GM19463 (cell line): ENCODE data around the gene REV1.
"Not testable (repeated sequence)": the region's sequence is repeated elsewhere in the genome, so short reads cannot be mapped to it uniquely, and the experiment has no call there.

Experiments used
- ATAC-seq: cut with Tn5 transposase; IDR thresholded peaks from one replicate; pipeline ENCODE4 v1.9.1; 2021; ENCODE audit warnings: mild to moderate bottlenecking, moderate library complexity; ENCODE audit not compliant: unreplicated experiment

REV1 gene

DNA sequence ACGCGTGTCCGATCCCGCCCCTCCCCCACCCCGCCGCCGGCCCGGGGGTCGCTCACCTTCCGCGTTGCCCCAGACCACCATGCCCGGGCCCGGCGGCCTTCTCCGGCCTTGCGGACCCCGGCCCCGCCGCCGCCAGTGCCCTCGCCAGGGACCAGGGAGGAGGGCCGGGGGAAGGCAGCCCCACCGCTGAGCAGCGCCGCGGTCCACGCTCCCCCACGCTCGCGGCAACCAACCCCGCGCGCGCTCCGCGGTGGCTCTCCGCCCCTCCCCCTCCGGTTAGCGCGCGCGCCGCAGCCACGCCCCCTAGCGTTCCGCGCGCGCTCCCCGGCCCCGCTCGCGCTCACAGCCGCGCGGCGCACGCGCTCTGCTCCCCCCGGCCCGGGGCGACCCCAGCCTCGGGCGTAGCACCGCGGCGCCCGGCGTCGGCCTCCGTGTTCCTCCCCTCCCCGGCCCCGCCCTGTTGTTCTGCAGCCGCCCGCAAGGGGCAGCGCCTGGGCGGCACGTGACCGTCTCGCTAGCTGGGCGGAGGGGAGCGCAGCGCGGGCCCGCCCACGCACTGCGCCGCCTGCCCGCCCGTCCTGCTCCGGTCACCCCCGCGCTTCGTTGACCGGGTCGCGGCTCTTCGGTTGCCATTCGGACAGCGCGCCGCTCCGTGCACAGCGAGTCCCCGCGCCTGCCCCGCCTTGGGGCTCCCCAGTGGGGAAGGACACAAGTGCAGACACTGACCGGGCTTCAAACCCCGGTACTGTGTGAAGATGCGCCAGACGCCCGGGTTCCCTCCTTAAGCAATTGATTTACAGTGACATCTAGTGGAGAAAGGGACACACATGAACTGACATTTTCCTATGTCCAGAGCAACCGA is at the start of gene REV1:
Gene REV1, minus strand, starts transcription at position 257 of the 862 bp plus-strand sequence. CDS start 25,042 bp downstream, outside the sequence.
- ATAC-seq: peak; percentile 80

DNA sequence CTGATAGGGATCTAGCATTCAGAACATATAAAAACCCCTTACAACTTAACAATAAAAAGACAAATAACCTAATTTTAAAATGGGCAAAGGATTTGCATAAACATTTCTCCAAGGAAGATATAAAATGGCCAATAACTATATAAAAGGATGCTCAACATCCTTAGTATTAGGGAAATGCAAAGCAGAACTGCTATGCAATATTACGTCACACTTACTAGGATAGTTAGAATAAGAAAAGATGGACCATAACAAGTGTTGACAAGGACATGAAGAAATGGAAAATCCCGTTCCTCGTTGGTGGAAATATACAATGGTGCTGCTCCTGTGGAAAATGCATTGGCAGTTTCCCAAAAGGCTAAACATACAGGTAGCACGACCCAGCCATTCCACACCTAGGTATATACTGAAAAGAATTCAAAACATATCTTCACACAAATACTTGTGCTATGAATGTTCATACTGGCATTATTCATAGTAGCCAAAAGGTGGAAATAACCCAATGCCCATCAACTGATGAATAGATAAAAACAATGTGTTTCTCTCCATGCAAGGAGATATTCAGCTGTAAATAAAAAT is 48.2 kb upstream of the REV1 start:
- ATAC-seq: no peak

DNA sequence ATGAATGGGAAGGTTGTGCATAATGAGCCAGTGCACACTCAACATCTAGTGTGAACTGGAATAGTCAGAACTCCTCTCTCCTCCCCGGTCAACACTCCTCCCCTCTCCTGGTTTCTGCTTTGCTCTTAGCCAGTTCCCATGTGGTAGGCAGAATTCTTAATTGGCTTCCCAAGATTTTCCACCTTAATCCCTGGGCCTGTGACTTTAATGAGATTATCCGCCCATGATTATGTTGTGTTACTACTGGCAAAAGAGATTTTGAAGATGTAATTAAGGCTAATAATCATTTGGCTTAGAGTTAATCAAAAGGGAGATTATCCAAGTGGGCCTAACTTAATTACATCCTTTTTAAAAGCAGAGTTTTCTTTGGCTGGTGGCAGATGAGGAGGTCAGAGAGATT is 34.2 kb upstream of the REV1 start:
- no peak for ATAC-seq

DNA sequence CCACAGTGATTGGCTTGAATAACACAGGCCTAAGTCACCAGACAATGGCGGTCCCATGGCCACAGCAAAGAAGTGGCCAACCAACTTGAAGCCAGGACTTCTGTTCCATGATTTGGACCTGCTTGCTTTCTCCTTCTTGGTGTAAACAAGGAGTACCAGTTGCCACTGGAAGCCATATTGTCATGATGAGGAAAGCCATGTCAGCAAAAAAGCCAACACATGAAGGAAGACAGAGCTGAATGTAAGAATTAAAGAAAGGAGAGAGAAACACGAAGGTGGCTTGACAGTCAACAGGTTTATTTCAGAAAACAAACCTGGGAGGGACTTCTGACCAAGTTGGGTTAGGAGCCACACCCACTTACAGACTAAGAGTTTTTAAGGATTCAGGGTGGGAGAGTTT is 32.3 kb upstream of the REV1 start:
- ATAC-seq: no peak

DNA sequence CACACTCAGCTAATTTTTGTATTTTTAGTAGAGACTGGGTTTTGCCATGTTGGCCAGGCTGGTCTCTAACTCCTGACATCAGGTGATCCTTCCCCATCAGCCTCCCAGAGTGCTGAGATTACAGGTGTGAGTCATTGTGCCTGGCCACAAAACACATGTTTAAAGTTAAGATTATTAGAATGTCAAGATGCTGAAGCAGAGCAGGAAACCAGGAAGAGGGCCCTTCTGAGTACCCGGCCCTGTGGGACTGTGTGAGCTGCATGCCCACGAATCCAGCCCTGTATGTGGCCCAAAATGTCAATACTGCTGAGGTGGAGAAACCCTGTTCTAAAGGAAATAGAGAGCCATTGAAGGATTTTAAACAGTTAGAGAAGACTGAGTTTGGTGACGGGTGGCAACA is 31.0 kb upstream of the REV1 start:
- ATAC-seq: no peak

DNA sequence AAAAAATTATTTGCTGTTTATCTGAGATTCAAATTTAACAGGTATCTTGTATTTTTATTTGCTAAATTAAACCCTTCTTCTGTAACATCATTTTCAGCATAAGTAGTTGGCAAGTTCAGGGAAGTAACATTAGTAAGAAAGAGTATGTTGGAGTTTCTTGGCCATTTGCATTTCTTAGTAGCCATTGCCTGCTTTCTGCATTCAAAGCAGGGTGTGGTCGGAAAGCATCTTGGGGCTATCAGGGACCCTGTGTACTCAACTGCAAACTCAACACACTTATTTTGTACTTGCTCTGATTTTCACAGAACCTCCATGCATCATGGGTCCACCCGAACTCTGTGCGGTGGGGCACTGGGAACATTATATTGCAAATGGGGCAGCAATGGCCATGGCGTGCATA is 30.4 kb upstream of the REV1 start:
- no peak for ATAC-seq

DNA sequence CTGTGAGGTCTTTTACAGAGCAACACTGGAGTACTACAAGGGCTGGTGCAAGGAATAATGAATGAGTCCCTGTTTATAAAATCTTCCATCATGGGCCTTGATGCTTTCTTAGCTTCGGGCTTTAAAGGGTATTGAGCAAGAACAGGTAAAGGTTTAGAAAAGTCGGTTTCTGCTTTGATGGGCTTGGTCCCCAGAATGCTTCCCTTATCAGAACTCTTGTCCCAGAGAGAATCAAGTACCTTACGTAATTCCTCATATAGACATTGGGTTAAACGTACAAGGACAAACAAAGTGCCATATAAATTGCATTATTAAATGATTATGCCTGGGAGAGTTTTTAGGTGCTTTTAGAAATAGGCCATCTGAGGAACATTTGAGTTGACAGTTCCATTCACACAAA is 24.5 kb upstream of the REV1 start:
- ATAC-seq: no peak

DNA sequence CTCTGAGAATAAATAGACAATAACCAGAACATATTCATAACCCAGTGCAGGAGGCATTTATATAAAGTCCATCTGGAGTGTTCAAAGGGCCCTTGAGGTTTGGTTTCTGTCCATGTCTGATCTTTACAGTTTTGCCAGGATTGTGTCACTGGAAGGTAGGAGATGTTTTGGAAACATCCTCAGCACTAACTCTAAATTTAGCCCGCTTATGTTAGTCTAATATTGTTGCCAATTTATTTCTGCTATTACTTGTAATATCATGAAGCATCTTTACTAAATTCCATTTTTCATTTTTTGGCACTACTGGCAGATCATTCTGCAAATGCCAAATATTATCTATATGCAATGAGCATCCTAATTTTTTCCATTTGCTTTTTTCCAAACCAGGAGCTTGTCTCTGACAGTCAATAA is 22.4 kb upstream of the REV1 start:
- ATAC-seq: no peak

DNA sequence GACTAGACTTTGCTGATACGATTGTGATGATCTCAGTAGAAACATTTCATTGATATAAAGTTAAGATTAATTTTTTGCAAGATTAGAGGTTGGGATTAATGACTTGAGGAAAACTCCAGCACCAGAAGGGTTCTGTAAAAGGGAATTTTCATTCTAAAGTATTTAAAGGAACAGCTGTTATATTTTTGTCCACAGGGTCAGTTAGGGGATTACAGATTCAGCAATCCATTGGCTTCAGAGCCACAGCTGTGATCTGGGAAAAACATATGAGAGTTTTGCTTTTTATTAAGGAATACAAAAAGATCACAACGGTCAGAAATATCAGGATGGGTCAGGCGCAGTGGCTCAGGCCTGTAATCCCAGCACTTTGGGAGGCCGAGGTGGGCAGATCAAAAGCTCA is 19.6 kb upstream of the REV1 start:
- no peak for ATAC-seq

DNA sequence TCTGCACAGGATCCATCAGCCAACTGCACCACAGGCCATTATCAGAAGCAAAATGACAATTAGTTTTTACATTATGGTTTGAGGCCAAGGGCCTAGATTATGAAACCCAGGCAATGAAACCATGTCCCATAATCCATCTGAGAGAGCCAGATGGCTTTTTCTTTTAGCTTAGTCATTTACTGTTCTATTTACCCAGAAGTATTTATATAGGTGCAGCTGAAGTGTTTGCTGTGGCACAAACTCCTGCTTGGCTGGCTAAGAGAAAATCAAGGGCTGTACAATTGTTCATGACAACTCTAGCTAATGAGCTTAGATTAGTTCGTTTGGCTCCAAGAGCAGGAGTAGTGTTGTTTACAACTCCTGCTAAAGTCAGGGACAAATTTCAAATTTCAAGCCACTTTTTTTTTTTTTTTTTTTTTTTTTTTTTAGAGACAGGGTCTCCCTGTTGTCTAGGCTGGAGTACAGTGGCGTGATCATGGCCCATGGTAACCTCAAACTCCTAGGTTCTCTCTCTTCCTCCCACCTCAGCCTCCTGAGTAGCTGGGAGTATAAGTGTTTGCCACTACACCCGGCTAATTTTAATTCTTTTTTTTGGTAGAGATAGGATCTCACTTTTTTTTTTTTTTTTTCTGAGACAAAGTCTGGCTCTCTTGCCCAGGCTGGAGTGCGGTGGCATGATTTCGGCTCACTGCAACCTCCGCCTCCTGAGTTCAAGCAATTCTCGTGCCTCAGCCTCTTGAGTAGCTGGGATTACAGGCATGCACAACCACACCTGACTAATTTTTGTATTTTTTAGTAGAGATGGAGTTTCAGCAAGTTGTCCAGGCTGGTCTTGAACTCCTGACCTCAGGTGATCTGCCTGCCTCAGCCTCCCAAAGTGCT is 18.4 kb upstream of the REV1 start:
- ATAC-seq: no peak

DNA sequence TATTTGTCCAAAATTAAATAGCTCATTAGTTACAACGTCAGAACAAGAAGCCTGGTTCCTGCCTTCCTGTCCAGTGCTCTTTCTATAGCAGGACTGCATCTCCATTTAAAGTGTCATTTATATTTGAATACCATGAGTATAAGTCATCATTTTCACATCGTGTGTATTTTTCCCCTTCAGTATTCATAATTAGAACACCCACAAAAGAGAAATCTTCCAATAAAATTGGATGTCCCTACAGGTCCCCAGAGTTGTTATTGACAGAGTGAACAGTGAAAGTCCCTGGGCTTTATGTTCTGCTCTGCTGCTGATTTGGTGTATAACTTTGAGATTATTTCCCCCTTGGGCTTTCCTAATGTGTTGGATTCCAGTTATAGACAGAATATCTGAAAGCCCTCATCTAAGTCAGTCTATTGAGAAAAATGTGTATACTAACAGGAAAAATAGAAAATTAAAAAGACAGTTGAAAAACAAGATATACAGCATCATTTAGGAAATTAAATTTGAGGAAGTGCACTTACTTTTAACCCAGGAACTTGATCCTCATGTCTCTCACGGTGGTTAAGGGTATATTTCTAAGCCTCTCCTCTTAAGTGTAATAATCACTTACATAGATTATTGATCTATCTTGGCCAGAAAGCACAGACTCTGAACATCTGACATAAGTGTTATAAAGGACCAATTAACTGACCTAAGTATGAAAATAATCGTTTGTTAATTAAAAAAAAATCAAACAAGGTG is 15.2 kb upstream of the REV1 start:
- ATAC-seq: no peak

DNA sequence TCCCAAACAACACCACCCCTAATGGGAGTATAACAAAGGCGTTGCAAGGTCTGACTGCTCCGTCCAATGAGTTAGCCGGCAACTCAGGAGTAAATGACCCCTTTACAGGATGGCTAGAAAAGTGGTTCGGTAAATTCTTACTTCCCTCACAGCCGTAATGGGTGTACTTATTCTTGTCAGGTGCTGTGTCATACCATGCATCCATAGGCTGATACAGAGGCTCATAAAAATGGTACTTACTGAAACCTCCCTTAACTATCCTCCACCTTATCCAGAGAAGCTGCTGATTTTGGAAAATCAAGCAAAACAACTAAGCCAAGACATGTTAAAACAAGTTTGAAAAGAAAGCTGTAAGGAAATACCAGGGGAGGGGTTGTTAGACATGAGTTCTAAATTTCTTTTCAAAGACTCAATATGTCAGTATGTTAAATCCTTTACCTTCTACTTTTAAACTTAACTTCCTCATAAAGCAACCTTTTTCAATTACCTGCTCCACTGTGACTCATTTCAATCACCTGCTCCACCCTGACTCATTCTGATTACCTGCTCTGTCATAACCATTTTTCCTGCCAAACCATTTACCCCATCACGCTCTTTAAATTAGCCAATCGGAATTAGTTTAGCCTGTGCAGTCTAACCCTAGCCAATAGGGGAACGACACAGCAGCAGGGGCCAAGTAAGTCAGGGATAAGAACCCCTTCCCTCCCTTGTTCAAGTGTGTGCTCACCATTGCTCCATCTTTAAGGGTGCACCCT is 14.0 kb upstream of the REV1 start:
- ATAC-seq: not testable (repeated sequence)

DNA sequence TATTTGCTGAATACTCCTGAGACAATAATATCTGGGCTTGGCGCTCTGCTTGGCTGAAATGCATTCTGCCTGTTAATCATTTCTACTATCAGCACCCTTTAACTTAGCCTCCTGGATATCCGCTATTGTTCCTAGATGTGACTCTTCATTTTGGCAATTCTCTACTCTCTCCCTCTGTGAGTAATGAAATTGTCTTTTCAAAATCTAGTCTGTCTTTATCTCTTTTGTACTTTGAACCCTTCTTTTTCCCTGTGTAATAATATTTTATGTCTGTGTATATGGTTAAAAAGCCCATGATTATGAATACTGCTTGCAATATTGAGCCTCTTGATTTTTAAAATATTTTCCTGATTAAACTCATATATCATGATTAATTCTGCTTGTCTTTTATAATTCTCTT is 6.2 kb upstream of the REV1 start:
- ATAC-seq: no peak

DNA sequence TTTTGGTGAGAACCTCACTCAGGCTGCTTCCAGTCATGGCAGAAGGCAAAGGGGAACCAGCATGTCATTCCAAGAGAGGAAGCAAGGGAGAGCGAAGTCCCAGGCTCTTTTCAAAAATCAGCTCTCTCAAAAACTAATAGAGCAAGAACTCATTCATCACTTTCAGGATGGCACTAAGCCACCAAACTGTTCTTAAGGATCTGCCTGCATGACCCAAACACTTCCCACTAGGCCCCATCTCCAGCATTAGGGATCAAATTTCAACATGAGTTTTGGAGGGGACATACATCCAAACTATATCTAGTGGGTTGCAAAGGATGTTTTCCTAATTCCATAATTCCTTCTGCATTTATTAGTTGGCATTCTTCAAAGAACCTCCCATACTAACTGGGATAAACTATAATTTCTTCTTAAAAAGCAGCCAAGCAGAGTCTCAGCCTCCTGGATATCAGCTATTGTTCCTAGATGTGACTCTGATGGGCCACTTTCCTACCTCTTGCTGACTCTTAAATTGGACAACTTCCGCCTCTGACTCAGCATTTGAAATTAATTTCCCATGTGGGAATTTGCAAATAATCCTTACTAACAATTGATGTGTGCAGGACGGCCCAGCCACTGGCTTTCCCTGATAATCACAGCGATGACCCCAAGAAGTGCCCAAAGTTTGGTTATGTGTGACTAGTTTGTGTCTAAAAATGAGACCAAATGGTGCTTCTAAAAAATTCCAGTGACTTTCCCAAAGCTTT is 5.5 kb upstream of the REV1 start:
- ATAC-seq: no peak

DNA sequence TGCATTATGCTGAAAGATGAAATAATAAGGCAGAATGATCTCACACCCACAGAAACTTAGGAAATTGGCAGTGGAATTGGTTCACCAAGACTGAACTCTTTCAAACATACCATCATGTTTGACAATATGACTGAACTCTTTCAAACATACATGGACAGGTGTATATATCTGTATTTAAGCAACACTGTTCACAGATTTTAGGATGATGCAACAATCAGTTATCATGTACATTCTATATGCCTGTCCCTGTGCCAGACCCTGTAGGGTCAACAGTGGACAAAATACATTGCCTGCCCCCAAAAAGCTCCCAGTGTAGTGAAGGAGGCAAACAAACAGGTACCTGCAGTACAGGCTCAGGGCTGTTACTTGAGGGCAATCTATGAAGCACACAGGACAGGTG is 2.9 kb upstream of the REV1 start:
- ATAC-seq: no peak

DNA sequence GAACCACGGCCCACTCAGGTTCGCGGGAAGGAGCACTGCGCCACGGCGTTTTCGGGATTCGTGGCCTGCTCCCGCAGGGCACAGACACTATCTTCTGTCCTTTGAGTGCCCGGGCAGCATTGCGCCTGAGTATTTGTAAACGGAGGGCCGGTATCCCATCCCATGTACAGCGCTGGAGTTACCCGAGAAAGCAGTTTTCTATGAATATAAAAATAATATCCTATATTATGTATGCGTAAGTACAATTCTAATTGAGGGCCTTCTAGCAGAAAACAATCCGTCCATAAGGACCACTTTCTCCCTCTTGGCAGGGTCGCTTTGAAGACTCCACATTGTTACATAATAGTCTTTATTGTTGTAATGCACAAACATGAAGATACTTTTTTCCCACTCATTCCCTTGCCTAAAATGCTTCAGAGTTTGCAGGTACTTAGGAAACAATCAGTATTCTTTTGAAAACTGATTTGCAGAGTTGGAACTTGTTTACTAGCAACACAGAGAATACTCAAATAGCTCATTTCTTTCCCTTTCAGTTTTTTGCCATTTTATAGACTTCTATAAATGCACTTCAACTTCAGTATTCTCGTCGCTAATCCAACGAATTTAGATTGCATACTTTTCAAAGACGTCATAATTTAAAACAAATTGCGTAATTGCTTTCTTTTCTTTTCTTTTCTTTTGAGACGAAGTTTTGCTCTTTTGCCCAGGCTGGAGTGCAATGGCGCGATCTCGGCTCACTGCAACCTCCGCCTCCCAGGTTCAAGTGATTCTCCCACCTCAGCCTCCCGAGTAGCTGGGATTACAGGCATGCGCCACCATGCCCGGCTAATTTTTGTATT is 1.0 kb upstream of the REV1 start:
- ATAC-seq: no peak

DNA sequence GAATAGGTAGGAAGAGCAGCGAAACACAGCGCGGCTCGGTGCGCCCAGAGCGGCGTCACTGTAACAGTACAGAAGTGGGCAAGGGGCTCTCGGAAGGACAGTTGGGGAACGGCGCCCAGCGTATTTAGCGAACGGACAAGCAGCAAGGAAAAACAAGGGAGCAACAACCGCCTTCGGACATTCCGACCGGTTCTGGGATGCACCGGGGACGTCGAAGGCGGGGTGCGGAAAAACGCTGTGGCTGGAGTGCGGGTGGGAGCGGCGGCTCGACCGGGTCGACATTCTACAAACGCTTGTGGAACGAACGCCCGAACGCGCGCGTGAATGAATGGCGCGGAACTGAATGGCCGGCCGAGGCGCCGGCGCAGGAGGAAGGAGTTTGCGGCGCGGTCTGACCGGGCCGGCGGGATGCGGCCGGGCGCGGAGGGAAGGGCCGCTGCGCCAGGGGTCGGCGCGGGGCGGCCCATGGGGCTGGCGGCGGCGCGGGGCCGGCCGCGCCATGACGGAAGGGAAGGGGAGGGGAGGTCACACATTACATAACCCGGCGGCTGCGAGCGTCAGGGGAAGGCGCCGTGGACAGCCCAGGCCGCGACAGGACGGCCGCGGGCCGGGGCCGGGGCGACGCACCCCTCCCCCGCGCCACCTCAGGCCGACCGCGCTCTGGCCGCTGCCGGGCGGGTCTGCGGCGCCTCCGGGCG is 605 bp downstream of the REV1 start:
- ATAC-seq: peak; percentile 36

DNA sequence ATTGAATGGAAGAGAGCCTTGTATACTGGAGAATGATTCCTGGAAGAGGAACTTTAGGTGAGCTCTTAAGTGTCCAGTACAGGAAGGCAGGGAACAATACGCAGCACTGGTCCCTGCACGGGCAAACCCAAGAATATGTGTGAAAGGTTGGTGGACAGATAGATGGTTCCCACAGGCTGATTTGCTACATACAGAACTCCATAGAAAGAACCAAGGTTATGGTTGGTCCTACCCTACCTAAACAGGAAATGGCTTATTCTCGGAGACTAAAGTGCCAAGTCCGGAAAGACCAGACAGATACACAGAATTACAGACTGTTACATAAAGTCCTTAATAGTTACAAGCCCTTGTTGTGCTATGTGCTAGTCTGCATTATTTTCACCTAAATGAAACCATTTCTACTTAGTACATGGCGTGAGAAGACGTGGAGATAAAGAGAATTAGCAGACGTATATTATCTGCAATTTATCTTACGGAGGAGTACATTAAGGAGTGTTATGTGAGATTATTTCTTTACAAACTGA is 1.2 kb downstream of the REV1 start:
- ATAC-seq: no peak
